SU-DHL-6 (cell line): ENCODE data around the gene FARS2.
"Not testable (repeated sequence)": the region's sequence is repeated elsewhere in the genome, so short reads cannot be mapped to it uniquely, and the experiment has no call there.

ENCODE experiments used
- H2AFZ ChIP-seq: fragments of 200-600 bp; sonication (generic); 2 replicates; pipeline ENCODE4 v1.6.1; 2014; ENCODE audit warnings: low read depth, mild to moderate bottlenecking, moderate library complexity, mixed read lengths, antibody characterized with exemption, low read length; ENCODE audit not compliant: severe bottlenecking
- H3F3A ChIP-seq: fragments of 200-600 bp; shearing (Covaris generic); 2 replicates; pipeline ENCODE4 v1.6.0; 2016; ENCODE audit warnings: antibody characterized with exemption, mild to moderate bottlenecking; ENCODE audit not compliant: insufficient read depth
- H3K27ac ChIP-seq: fragments of 200-600 bp; sonication (generic); 2 replicates; pipeline ENCODE4 v1.5.1; 2016; ENCODE audit warnings: low read depth, mild to moderate bottlenecking, low read length, moderate library complexity, mixed read lengths
- H3K27me3 ChIP-seq: fragments of 200-600 bp; sonication (generic), shearing (Covaris generic); 2 replicates; pipeline ENCODE4 v1.6.0; 2014; ENCODE audit warnings: mild to moderate bottlenecking, low read length
- H3K36me3 ChIP-seq: fragments of 200-600 bp; sonication (generic); 2 replicates; pipeline ENCODE4 v1.6.1; 2014; ENCODE audit warnings: mild to moderate bottlenecking, low read length, mixed read lengths
- H3K4me2 ChIP-seq: fragments of 300-600, 200-600 bp; shearing (Covaris generic), sonication (generic); 2 replicates; pipeline ENCODE4 v1.6.0; 2014; ENCODE audit warnings: low read length, low read depth, mild to moderate bottlenecking; ENCODE audit not compliant: poor library complexity, severe bottlenecking
- H3K4me3 ChIP-seq: fragments of 200-600 bp; sonication (generic); 2 replicates; pipeline ENCODE4 v1.5.1; 2014; ENCODE audit warnings: antibody characterized with exemption, low read length, mild to moderate bottlenecking, mixed read lengths; ENCODE audit not compliant: insufficient read depth, poor library complexity, severe bottlenecking
- H3K79me2 ChIP-seq: fragments of 200-600 bp; sonication (generic); 2 replicates; pipeline ENCODE4 v1.6.1; 2014; ENCODE audit warnings: mild to moderate bottlenecking, low read length, moderate library complexity; ENCODE audit not compliant: insufficient read depth
- H3K9ac ChIP-seq: fragments of 200-600 bp; sonication (generic); 2 replicates; pipeline ENCODE4 v1.7.0; 2014; ENCODE audit warnings: mild to moderate bottlenecking, low read length
- H3K9me2 ChIP-seq: fragments of 200-600 bp; sonication (generic); replicated peaks from 2 replicates; pipeline ENCODE4 v1.6.1; 2014; ENCODE audit warnings: low read length; ENCODE audit not compliant: insufficient read depth
- H3K9me3 ChIP-seq: fragments of 200-600 bp; sonication (generic); 2 replicates; pipeline ENCODE4 v1.6.1; 2014; ENCODE audit warnings: low read length, mixed read lengths; ENCODE audit not compliant: insufficient read depth
- H4K20me1 ChIP-seq: fragments of 200-600 bp; sonication (generic); 2 replicates; pipeline ENCODE4 v1.6.1; 2014; ENCODE audit warnings: low read depth, mild to moderate bottlenecking, antibody characterized with exemption, low read length, moderate library complexity, mixed read lengths
- CTCF ChIP-seq: fragments of 200-600 bp; sonication (generic); IDR thresholded peaks from one replicate; pipeline ENCODE4 v1.5.1; 2017; ENCODE audit warnings: antibody characterized with exemption, mild to moderate bottlenecking, low read length, moderate library complexity; ENCODE audit not compliant: insufficient read depth, poor library complexity, severe bottlenecking
- EZH2phosphoT487 ChIP-seq: fragments of 200-600 bp; sonication (generic), shearing (Covaris generic); conservative IDR thresholded peaks from 2 replicates; pipeline ENCODE4 v1.6.1; 2018; ENCODE audit warnings: mild to moderate bottlenecking, antibody characterized with exemption, low read length, moderate library complexity, mixed read lengths

The FARS2 gene

GRCh38 chr6:5785249-5785648 lies 523.9 kb downstream of the FARS2 start:
- Histone ChIP-seq H3K79me2 (no peaks in the 10 kb centered on the region), H3K9me2 (no peaks in the 10 kb centered on the region), H2AFZ (no peak overlapping the region), H3K27me3 (no peaks in the 10 kb centered on the region), H3F3A (no peaks in the 10 kb centered on the region), H3K4me3 (no peak overlapping the region), H3K4me2 (no peak overlapping the region), H3K9ac (no peak overlapping the region), H4K20me1 (no peaks in the 10 kb centered on the region), H3K27ac (no peak overlapping the region), H3K36me3 (no peaks in the 10 kb centered on the region), H3K9me3 (no peaks in the 10 kb centered on the region)
- TF ChIP-seq EZH2phosphoT487 (no peak), CTCF (no peak)

GRCh38 chr6:5786321-5786968 lies 525.1 kb downstream of the FARS2 start:
- H3F3A ChIP-seq = no peaks in the 10 kb centered on the region
- H3K36me3 ChIP-seq = no peaks in the 10 kb centered on the region
- no peaks in the 10 kb centered on the region for H4K20me1 ChIP-seq
- H3K27ac ChIP-seq = no peak overlapping the region
- H3K4me3 ChIP-seq = no peak overlapping the region
- no peaks in the 10 kb centered on the region for H3K9me2 ChIP-seq
- H3K4me2 ChIP-seq = no peak overlapping the region
- H3K79me2 ChIP-seq = no peaks in the 10 kb centered on the region
- H3K27me3 ChIP-seq = no peaks in the 10 kb centered on the region
- H2AFZ ChIP-seq = no peak overlapping the region
- no peaks in the 10 kb centered on the region for H3K9me3 ChIP-seq
- TF ChIP-seq EZH2phosphoT487 = no peak
- TF ChIP-seq CTCF = no peak
- no peak overlapping the region for H3K9ac ChIP-seq

- H3K36me3 ChIP-seq = no peaks in the 10 kb centered on the region
- H4K20me1 ChIP-seq = no peaks in the 10 kb centered on the region
- TF ChIP-seq EZH2phosphoT487 (no peak), CTCF (no peak)
- no peaks in the 10 kb centered on the region for H3K27me3 ChIP-seq
- H3K9me3 ChIP-seq = no peaks in the 10 kb centered on the region
- H3K27ac ChIP-seq = no peak overlapping the region
- no peak overlapping the region for H3K4me2 ChIP-seq
- no peak overlapping the region for H3K9ac ChIP-seq
- no peaks in the 10 kb centered on the region for H3K9me2 ChIP-seq
- H3F3A ChIP-seq = no peaks in the 10 kb centered on the region
- no peaks in the 10 kb centered on the region for H3K79me2 ChIP-seq
- H2AFZ ChIP-seq = no peak overlapping the region
- H3K4me3 ChIP-seq = no peak overlapping the region
Observed at GRCh38 chr6:5786969-5787720, 525.8 kb downstream of the FARS2 start.

- H3K9me3 ChIP-seq, H2AFZ ChIP-seq, H3K79me2 ChIP-seq, H3K27me3 ChIP-seq, H3K36me3 ChIP-seq, H3K27ac ChIP-seq, H3K9me2 ChIP-seq, H3F3A ChIP-seq, H3K4me2 ChIP-seq, H3K4me3 ChIP-seq, H3K9ac ChIP-seq, H4K20me1 ChIP-seq: not testable (repeated sequence)
Observed at GRCh38 chr6:5789426-5789825, 528.1 kb downstream of the FARS2 start.

GRCh38 chr6:5796555-5796954 lies 535.2 kb downstream of the FARS2 start:
- H3K9ac ChIP-seq, H3F3A ChIP-seq, H3K36me3 ChIP-seq, H3K4me2 ChIP-seq, H3K27me3 ChIP-seq, H4K20me1 ChIP-seq, H3K9me2 ChIP-seq, H3K9me3 ChIP-seq, H3K27ac ChIP-seq, H3K4me3 ChIP-seq, H3K79me2 ChIP-seq, H2AFZ ChIP-seq: not testable (repeated sequence)
